ENCODE results near the gene ACTN4.

ACTN4 gene

GRCh38 chr19:38778733-38779132 lies 131.3 kb downstream of the ACTN4 start:
- Histone ChIP-seq H3K36me3 (ENCODE audit: insufficient read depth, low read length) (no peaks in the 10 kb centered on the region), H3K9me2 (replicated peaks; ENCODE audit: low read depth, low read length) (no peaks in the 10 kb centered on the region), H3K79me2 (ENCODE audit: insufficient read depth, low read length) (no peaks in the 10 kb centered on the region), H3K4me1 (ENCODE audit: insufficient read depth, low read length, poor library complexity, severe bottlenecking) (no peaks in the 10 kb centered on the region), H3K27me3 (ENCODE audit: insufficient read depth, low read length, poor library complexity, severe bottlenecking) (no peaks in the 10 kb centered on the region), H3K4me2 (ENCODE audit: low read depth, low read length, poor library complexity, severe bottlenecking) (no peak overlapping the region), H4K20me1 (ENCODE audit: insufficient read depth, low read length, poor library complexity, severe bottlenecking) (no peaks in the 10 kb centered on the region), H2AFZ (ENCODE audit: low read length) (no peak overlapping the region), H3K4me3 (ENCODE audit: low read length, poor library complexity, severe bottlenecking) (no peak overlapping the region), H3K9me3 (ENCODE audit: insufficient read depth, low read depth, low read length) (no peaks in the 10 kb centered on the region), H3F3A (ENCODE audit: low read depth) (no peaks in the 10 kb centered on the region), H3K9ac (ENCODE audit: low read depth, low read length, poor library complexity, severe bottlenecking) (no peak overlapping the region)
- TF ChIP-seq CTCF (conservative IDR thresholded peaks at IDR 0.05; ENCODE audit: low read length), result no peak
- TF ChIP-seq EZH2phosphoT487 (IDR thresholded peaks at IDR 0.05; ENCODE audit: borderline replicate concordance), result no peak

GRCh38 chr19:38780443-38780842 lies 133.0 kb downstream of the ACTN4 start:
- Histone ChIP-seq H3K9ac (ENCODE audit: low read depth, low read length, poor library complexity, severe bottlenecking) (no peak overlapping the region), H3K4me2 (ENCODE audit: low read depth, low read length, poor library complexity, severe bottlenecking) (no peak overlapping the region), H3K4me3 (ENCODE audit: low read length, poor library complexity, severe bottlenecking) (no peak overlapping the region), H3K9me3 (ENCODE audit: insufficient read depth, low read depth, low read length) (no peaks in the 10 kb centered on the region), H3K4me1 (ENCODE audit: insufficient read depth, low read length, poor library complexity, severe bottlenecking) (no peaks in the 10 kb centered on the region), H3K9me2 (replicated peaks; ENCODE audit: low read depth, low read length) (no peaks in the 10 kb centered on the region), H2AFZ (ENCODE audit: low read length) (no peak overlapping the region), H3F3A (ENCODE audit: low read depth) (no peaks in the 10 kb centered on the region), H4K20me1 (ENCODE audit: insufficient read depth, low read length, poor library complexity, severe bottlenecking) (no peaks in the 10 kb centered on the region), H3K36me3 (ENCODE audit: insufficient read depth, low read length) (no peaks in the 10 kb centered on the region), H3K79me2 (ENCODE audit: insufficient read depth, low read length) (no peaks in the 10 kb centered on the region), H3K27me3 (ENCODE audit: insufficient read depth, low read length, poor library complexity, severe bottlenecking) (no peaks in the 10 kb centered on the region)
- TF ChIP-seq CTCF (conservative IDR thresholded peaks at IDR 0.05; ENCODE audit: low read length) (no peak), EZH2phosphoT487 (IDR thresholded peaks at IDR 0.05; ENCODE audit: borderline replicate concordance) (no peak)

- no peak for TF ChIP-seq CTCF (conservative IDR thresholded peaks at IDR 0.05; ENCODE audit: low read length)
- no peak for TF ChIP-seq EZH2phosphoT487 (IDR thresholded peaks at IDR 0.05; ENCODE audit: borderline replicate concordance)
These were observed 133.6 kb downstream of the ACTN4 start for GRCh38 chr19:38781058-38781457.

More at GRCh38 chr19:38781058-38781457, 133.6 kb downstream of the ACTN4 start:
- Histone ChIP-seq H3K9me3 (ENCODE audit: insufficient read depth, low read depth, low read length) (no peaks in the 10 kb centered on the region), H3K4me1 (ENCODE audit: insufficient read depth, low read length, poor library complexity, severe bottlenecking) (no peaks in the 10 kb centered on the region), H3K27me3 (ENCODE audit: insufficient read depth, low read length, poor library complexity, severe bottlenecking) (no peaks in the 10 kb centered on the region), H3K4me2 (ENCODE audit: low read depth, low read length, poor library complexity, severe bottlenecking) (no peak overlapping the region), H3K36me3 (ENCODE audit: insufficient read depth, low read length) (no peaks in the 10 kb centered on the region), H2AFZ (ENCODE audit: low read length) (no peak overlapping the region), H3K4me3 (ENCODE audit: low read length, poor library complexity, severe bottlenecking) (no peak overlapping the region), H3K9me2 (replicated peaks; ENCODE audit: low read depth, low read length) (no peaks in the 10 kb centered on the region), H3F3A (ENCODE audit: low read depth) (no peaks in the 10 kb centered on the region), H3K9ac (ENCODE audit: low read depth, low read length, poor library complexity, severe bottlenecking) (no peak overlapping the region), H3K79me2 (ENCODE audit: insufficient read depth, low read length) (no peaks in the 10 kb centered on the region), H4K20me1 (ENCODE audit: insufficient read depth, low read length, poor library complexity, severe bottlenecking) (no peaks in the 10 kb centered on the region)
